GM21423 (cell line): ENCODE results near the gene VSTM5.
"Not testable (repeated sequence)": the region's sequence is repeated elsewhere in the genome, so short reads cannot be mapped to it uniquely, and the experiment has no call there.

Experiments used
- ATAC-seq: cut with Tn5 transposase; IDR thresholded peaks from one replicate; pipeline ENCODE4 v1.9.1; 2021; ENCODE audit warnings: mild to moderate bottlenecking, moderate library complexity; ENCODE audit not compliant: unreplicated experiment

VSTM5 gene, protein sequence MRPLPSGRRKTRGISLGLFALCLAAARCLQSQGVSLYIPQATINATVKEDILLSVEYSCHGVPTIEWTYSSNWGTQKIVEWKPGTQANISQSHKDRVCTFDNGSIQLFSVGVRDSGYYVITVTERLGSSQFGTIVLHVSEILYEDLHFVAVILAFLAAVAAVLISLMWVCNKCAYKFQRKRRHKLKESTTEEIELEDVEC

DNA sequence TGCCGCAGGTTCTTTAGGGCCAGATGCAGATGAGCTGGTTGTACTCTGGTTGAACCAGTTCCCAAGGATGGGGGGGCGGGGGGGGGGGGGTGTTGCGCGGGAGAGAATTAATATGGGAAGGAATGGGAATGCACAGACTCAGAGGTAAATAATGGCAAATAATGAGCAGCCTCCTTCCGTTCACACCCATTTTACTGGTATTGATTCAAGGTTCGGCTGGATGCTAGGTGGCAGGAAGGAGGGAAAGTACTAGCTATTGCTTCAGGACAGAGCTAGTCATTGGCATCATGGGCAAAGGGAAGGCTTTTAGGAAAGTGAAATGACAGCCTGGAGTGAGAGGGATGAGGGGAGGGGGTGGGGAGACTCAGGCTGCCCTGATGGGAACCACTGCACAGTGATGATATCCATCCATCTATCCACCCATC is at the start of gene VSTM5:
TSS of gene VSTM5 (minus strand) at position 25 of the 425 bp plus-strand sequence. CDS start 116 bp downstream, outside the sequence.
- ATAC-seq: no peak

DNA sequence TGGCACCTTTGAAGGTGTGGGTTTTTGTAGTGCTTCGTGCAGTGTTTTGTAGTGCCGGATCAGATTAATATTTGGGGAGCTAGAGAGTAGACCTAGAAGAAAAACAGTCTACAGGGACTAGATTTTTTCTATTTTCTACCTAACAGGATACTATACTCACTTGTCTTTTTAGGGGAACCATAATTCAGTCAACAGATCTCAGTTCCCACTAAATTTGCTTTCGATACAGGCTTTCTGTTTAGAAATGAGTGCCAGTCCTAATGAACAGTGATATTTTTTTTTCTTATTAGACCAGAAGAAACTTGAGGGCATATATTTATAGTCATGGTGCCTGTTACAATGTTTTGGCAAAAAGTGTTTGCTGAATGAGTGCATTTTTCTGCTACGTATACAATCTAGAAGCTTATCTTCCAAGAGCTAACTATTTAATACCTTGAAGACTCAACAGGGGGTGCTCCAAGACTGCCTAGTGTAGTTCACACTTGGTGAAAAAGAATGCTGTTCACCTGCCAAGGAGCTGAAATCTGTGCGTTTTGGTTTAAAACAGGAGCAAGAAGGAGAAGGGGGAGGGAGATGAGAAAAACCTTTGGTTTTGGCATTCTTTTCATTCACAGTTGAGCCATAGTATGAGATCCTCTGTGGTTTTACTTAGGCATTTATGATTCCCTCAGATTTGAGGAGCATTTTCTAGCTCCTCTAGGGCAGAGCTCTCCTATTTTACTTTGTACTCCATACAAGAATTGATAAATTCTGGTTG is 44.9 kb upstream of the VSTM5 start:
- no peak for ATAC-seq

DNA sequence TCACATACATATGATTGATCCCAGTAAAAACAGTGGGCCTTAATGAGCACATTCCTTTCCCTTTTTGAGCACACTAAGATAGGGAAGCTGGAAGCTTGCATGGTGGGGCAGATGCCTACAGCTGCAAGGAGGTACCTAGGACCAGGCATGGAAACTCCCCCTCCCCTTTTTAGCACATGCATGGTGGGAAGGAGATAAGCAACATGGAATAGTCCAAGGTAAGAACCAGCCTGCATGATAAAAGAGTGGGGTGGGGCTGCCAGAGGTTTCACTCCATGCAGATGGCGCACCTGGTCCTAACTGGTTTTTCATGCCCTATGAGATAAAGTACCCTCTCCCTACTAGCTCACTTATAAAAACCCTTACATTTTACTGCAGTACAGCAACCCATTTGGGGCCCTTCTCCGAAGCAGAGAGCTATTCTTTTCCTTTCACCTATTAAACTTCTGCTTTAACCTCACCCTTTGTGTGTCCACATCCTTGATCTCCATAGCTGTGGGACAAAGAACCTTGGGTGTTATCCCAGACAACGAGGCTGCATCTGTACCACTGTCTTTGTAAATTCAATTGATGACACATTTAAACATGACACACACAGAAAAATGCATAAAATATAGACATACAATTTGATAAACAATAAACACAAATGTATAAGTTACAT is 40.1 kb upstream of the VSTM5 start:
- ATAC-seq: no peak

DNA sequence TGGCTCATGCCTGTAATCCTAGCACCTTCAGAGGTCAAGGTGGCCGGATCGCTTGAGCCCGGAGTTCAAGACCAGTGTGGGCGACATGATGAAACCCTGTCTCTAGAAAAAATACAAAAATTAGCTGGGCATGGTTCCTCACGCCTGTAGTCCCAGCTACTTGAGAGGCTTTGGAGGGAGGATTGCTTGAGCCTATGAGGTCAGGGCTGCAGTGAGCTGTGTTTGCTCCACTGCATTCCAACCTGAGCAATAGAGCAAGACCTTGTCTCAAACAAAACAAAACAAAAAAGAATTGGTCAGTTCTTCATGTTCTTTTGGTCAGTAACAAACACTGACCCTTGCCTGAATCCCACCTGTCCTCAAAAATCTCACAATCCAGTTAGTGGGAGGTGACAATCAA is 36.7 kb upstream of the VSTM5 start:
- no peak for ATAC-seq

DNA sequence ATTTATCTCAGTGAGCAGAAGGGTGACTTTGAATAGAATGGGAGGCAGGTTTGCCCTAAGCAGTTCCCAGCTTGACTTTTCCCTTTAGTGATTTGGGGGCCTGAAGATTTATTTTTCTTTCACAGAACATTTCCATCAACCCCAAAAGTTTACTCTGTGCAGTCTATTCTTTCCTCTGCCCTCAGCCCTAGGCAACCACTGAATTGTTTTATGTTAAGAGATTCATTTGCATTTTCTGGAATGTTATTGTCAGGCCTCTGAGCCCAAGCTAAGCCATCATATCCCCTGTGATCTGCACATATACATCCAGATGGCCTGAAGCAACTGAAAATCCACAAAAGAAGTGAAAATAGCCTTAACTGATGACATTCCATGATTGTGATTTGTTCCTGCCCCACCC is 28.7 kb upstream of the VSTM5 start:
- not testable (repeated sequence) for ATAC-seq

DNA sequence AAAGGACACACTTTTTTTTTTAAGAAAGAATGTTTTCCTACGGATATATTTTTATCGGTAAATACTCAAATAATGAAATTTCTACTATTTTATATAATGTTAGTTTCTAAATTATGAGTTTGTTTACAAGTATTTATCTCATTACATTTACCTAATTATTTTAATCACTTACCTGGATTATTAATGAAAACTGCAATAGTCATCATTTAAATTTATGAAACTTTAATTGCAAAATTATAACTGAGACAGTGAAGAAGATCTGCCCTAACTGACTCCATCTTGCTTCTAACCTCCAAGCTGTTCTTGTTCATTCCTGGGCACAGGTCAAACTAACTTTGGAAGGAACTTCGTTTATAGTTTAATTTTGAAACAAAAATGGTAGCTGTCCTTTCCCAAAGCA is 25.2 kb upstream of the VSTM5 start:
- ATAC-seq: no peak

DNA sequence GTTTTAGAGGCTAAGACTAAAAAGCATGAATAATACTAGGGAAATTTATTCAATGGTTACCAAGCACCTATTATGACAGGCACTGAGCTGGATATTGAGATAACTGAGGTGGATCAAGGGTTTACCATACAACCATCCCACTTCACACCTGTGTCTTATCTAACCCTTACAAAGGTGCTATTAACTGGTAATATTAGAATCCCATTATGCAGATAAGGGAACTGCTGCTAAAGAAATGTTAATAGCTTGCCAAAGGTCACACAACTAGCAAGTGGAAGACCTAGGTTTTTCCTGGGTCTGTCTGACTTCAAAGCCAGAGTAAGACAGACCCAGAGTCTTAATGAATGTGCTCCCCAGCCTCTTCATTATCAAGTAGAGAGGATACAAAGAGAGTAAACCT is 21.1 kb upstream of the VSTM5 start:
- no peak for ATAC-seq

DNA sequence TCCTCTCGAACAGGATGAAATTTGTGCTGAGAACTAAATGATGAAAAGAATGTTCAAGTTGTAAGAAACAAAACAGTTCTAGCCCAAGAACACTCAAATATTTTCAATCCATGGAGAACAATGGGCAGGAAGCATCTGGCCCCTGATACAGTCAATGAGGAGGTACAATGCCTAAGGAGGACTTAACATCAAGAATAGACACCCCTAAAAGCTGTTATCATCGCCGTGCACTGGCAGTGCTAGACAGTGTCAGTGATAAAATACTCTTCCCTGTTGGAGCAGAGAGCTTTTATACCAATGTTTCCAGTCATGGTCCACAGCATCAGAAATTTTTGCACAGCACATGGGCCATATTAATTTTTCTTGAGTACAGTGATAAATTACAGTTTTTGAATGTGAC is 20.2 kb upstream of the VSTM5 start:
- ATAC-seq: no peak

DNA sequence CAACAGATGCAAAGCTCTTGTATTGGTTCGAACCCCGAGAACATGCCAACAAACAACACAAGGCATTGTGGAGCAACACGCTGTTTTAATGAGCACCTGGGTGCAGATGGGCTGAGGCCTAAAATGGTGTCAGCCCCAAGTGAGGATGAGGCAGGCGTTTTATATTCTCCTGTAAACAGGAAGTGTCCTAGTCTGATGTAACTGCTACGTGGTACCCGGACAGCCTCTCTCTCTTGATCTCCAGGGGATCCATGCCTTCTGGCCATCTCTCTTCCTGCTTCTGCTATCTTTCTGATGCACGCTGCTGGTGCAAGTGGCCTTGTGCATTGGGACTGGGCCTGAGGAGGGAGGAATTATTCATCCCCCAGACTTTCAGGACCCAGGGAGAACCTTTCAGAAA is 19.4 kb upstream of the VSTM5 start:
- no peak for ATAC-seq

DNA sequence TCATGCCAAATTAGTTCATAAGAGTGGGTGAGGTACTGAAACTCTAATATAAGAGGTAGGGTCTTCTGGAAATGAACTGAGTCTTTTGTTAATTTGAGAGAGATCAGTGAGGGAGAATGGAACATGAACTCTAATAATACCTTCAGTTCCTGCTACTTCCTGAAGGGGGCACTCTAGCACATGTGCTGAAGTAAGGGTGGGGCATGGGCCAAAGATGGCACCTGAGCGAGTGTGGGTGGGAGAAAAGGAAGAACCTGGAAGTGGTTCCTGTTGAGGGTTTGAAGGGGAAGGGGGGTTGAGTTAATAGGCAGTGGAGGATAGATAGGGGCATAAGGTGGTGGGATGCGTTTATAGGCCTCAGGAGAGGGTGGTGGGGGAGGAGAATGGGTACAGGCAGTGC is 18.0 kb upstream of the VSTM5 start:
- ATAC-seq: not testable (repeated sequence)

DNA sequence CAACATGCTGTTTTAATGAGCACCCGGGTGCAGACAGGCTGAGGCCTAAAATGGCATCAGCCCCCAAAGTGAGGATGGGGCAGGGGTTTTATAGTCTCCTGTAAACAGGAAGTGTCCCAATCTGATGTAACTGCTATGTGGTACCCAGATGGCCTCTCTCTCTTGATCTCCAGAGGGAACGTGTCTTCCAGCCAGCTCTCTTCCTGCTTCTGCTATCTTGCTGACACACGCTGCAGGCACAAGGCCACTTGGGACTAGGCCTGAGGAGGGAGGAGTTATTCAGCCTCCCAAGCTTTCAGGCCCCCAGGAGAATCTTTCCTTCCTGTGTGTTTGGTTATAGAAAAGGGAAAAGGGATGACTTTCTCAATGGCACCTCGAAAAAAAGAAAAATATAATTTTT is 11.4 kb upstream of the VSTM5 start:
- ATAC-seq: no peak

DNA sequence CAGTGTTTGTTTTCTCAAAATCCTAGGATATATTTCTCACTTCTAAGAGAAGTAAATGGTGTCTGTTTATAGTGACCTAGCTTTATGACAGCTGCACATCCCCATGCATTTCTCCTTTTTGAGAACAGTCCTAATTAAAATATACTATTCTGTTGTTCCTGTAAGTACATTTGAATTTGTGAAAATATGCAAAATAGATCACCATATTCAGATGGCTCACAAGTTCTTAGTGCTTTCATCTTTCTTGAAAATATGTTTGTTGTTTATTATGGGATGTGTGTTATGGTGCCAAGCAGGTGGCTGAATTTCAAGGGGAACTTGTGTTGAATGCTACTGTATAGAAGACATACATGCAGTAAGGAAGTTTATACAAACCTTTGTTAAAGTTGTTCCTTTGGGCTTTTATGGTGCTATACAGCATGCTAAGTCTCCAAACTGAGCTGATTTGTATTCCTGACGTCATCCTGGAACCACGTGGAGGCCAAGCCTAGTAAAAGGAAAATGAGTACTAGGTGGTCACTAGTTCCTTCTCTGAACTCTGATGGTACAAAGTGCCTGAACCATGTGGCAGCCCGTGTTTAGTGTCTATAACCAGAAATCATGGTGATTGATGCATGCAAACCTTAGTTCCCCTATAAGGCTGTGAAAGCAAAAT is 7.8 kb upstream of the VSTM5 start:
- ATAC-seq: no peak

DNA sequence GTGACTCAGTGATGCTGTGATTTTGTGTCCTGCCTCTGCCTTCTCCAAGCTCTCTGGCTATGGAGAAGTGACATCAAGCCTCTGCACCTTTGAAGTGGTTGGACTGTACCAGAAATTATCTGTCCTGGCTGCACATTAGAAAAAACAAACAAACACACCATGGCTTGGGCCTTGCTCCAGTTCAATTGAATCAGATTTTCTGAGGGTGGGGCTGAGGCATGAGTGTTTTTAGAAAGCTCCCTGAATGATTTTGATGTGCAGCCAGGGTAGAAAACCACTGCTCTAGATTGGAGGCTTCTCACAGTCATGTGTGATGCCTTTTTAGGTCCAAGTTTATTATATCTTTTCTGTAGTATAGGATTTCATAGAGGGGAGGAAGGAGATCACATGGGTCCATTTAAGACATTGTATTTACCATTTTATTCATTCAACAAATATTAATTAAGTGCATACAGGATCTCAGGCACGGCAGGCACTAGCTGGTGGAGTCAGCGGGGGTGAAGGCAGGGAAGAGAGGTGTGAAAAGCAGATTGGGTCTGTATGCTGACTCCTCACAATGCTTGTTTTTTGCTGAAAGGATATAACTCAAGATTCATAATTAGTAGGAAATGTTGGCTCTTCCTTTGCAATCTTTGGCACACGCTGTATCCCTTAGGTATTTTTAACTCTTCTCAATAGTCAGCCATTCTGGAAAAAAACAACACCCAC is 7.1 kb upstream of the VSTM5 start:
- ATAC-seq: no peak

DNA sequence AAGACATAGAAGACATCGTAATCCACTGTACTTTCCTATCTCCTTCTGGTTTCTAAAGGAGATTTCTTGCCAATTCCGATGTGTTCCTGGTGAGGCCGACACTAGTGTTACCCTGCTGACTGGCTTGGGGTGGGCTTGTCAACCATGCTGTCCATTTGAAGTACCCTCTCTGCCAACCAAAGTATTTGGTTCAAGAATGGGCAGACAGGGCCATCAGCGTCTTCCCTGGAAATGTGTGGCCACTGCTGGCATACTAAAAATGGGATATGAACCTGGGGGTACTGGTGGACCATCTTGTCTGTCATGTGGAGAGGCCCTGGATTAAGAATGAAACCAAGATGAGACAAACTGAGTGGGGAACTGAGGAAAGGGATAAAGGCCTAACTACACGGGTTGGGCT is 1.8 kb upstream of the VSTM5 start:
- ATAC-seq: no peak

DNA sequence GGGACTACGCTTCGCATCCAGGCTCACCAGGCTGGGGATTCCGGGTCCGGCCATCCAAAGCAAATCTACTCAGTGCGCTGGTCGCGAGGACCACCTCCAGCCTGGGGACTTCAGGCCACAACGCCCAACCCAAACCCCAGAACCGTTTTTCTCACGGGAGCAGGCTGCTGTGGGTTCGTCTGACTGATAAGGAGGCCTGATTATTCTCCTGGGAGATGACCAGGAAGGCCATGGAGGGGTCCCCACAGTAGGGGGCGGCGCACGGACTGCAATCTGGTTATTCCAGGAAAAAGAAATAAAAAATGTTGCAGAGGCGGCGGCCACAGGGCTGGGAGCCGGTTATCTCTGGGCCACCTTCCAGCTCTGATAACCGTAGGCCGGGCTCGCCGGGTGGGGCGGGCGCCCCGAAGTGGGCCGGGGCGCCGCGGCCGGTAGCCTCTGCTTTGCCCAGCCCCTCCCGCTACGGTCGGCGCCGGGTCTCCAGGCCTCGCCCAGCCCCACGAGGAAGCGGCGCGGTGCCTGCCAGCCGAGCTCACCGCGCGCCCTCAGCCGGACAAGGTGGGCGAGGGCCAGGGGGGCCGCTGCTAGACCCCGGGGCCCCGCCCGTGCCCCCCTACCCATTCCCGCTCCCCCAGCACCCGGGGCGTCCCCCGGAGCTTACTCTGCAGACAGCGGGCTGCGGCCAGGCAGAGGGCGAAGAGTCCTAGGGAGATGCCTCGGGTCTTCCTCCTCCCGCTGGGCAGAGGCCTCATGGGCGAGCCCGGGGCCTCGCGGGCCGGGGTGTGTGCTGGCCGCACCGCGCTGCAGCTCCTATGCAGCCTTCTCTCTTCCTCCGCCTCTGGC is 446 bp downstream of the VSTM5 start:
- no peak for ATAC-seq

DNA sequence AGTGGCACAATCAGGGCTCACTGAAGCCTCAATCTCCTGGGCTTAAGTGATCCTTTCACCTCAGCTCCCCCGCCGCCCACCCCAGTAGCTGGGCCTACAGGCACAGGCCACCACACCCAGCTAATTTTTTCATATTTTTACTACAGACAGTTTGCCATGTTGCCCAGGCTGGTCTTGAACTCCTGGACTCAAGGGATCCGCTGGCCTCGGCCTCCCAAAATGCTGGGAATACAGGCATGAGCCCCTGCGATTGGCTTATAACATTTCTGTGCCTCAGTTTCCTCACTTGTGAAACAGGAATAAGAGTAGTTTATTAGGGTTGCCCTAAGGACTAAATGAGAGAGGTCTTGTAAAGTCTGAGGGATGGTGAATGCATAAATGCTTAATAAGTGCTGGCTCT is 1.2 kb downstream of the VSTM5 start:
- ATAC-seq: no peak

DNA sequence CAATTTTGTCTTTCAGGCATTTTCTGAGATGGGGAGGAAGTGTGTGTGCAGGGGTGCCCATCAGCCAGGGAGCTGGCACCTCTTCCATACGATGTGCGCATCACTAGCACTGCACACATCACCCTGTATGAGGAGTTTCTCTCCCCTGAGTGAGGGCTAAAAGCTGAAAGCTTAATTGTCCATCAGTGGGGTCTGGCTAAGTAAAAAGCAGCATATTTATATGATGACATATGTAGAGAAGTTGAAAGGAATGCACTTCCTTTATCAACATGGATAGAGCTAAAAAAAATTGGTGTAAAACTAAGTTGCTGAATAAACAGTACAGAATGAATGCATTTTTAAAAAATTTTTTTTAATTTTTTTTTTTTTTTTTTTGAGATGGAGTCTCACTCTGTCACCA is 4.0 kb downstream of the VSTM5 start:
- no peak for ATAC-seq

DNA sequence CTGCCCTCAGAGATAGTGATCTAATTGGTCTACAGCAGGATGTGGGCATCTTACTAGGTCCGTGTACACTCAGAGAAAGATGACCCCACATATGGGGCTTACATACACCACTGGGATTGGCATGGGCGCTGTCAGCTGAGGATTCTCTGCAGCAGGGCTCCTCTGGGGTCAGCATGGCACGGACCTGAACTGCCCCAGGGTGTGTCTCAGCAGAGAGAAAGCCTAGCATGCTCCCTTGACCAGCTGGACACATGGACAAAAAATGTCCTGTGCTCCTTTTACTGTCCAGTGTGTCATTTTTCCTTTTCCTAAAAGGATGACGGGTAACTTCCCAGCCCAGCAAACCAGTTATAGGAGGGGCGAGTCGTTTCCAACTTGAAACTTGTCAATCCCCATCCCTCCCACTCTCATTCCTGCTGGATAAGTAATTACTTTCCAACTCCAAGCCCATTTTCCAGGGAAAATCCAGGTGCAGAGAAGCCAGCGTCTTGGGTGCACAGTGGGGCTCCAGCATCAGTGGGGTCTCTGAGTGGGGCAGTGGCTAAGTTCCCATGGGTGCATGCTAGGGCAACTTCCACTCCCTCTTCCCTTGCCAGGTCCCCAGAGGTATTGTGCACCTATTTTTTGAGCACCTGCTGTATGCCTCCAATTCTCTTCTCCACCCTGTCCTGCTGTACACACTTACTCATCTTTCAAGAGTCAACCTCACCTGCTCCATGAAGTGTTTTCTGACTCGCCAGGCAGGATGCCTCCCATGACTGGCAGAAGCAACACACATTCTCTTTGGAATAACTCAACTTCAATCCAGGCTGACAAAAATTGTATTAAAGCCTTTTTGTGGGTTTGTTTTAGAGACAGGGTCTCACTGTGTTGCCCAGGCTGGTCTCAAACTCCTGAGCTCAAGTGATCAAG is 5.0 kb downstream of the VSTM5 start:
- no peak for ATAC-seq

DNA sequence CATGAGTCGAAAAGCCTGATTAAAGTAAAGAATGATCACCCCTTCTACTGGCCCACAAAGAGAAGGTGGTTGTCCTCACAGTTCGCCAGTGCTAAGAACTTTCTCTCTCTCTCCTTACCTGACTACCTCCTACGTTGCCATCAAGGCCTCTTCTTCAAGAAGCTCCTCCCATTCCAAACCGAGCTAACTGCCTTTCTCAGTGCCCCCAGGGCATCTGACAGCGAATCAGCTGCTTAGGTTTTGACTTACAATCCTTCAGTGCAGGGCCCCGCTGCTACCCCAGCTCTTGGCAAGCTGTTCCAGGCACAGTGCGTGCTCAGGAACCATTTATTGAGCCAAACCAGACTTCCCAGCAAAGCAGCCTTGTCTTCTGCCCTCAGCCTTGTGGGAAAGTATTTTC is 5.8 kb downstream of the VSTM5 start:
- ATAC-seq: no peak
